ENCODE measurements around the gene ZNF532. TPM values are rescaled to one million over a fixed set of nuclear protein-coding genes. Genes with fewer than 3 reads are reported as not detected.
A peak's percentile ranks its signal among the peaks of the same experiment; 100 is the strongest.

The ZNF532 gene
- total and polyA plus RNA-seq, 11 donors, result 16.0 to 84.4 (median 69.9) TPM

- 84 to 93% (median 89%) methylated on average over 4 of the region's 4 CpGs for WGBS, 4 donors
- intact Hi-C loops (cut with DNase I), result loop anchor here in 5 of 10 donors (5.0 kb wide), 4 partner anchors 38 to 212 kb away; no protein-coding TSS in a partner anchor
Observed at GRCh38 chr18:58844871-58845270, 19.8 kb upstream of the ZNF532 start.

GRCh38 chr18:58845928-58846724 lies 18.6 kb upstream of the ZNF532 start:
- ATAC-seq (no peak), DNase-seq (no peak)
- Histone ChIP-seq H3K4me1 (peaks cover 0 to 29% (median 10%) of the 10 kb centered on the region in 12 donors), H3K36me3 (no peaks in the 10 kb centered on the region), H3K27me3 (no peaks in the 10 kb centered on the region), H3K4me3 (no peak overlapping the region), H3K9me3 (no peaks in the 10 kb centered on the region), H3K27ac (no peak overlapping the region)
- TF ChIP-seq CTCF (IDR thresholded peaks at IDR 0.05) (no peak), POLR2A (IDR thresholded peaks at IDR 0.05) (no peak)
- intact Hi-C loops (cut with DNase I), result loop anchor here in 4 of 10 donors (2.0 to 5.0 kb wide), 3 partner anchors 54 to 59 kb away; no protein-coding TSS in a partner anchor
- whole genome bisulfite sequencing, 4 donors, result 82 to 84% (median 83%) methylated on average over 17 of the region's 17 CpGs

More at GRCh38 chr18:58844871-58845270, 19.8 kb upstream of the ZNF532 start:
- Histone ChIP-seq H3K36me3 (no peaks in the 10 kb centered on the region), H3K27me3 (no peaks in the 10 kb centered on the region), H3K4me3 (no peak overlapping the region), H3K9me3 (no peaks in the 10 kb centered on the region), H3K4me1 (peaks cover 0 to 22% (median 9%) of the 10 kb centered on the region in 12 donors), H3K27ac (no peak overlapping the region)
- DNase-seq (no peak), ATAC-seq (no peak)
- no peak for TF ChIP-seq POLR2A (IDR thresholded peaks at IDR 0.05)
- no peak for TF ChIP-seq CTCF (IDR thresholded peaks at IDR 0.05)

GRCh38 chr18:58847383-58848071 lies 17.1 kb upstream of the ZNF532 start:
- H3K4me1 ChIP-seq, result peaks cover 0 to 36% (median 13%) of the 10 kb centered on the region in 12 donors
- H3K27me3 ChIP-seq, result no peaks in the 10 kb centered on the region
- H3K9me3 ChIP-seq, result no peaks in the 10 kb centered on the region
- intact Hi-C loops (cut with DNase I), result loop anchor here in 4 of 10 donors (2.0 to 5.0 kb wide), 3 partner anchors 55 to 60 kb away; no protein-coding TSS in a partner anchor
- DNase-seq (peak; percentile 55 to 71 (median 63)), ATAC-seq (peak in 3 of 4 donors; percentile 52 to 66 (median 60))
- 21 to 33% (median 27%) methylated on average over 29 of the region's 29 CpGs for WGBS, 4 donors
- H3K4me3 ChIP-seq, result peak overlapping the region in 11 of 12 donors; percentile 2 to 54 (median 45)
- no peak for TF ChIP-seq CTCF (IDR thresholded peaks at IDR 0.05)
- no peak for TF ChIP-seq POLR2A (IDR thresholded peaks at IDR 0.05)
- no peaks in the 10 kb centered on the region for H3K36me3 ChIP-seq
- H3K27ac ChIP-seq, result peak overlapping the region in 10 of 12 donors; percentile 1 to 70 (median 56)

GRCh38 chr18:58848685-58849084 lies 16.0 kb upstream of the ZNF532 start:
- DNase-seq (no peak), ATAC-seq (no peak)
- Histone ChIP-seq H3K27me3 (no peaks in the 10 kb centered on the region), H3K27ac (no peak overlapping the region), H3K36me3 (no peaks in the 10 kb centered on the region), H3K4me1 (peaks cover 0 to 36% (median 13%) of the 10 kb centered on the region in 12 donors), H3K4me3 (no peak overlapping the region), H3K9me3 (no peaks in the 10 kb centered on the region)
- intact Hi-C loops (cut with DNase I), result loop anchor here in 3 of 10 donors (5.0 kb wide), 2 partner anchors 56 to 61 kb away; no protein-coding TSS in a partner anchor
- no peak for TF ChIP-seq CTCF (IDR thresholded peaks at IDR 0.05)
- TF ChIP-seq POLR2A (IDR thresholded peaks at IDR 0.05), result no peak
- WGBS, 4 donors, result 93 to 98% (median 95%) methylated on average over 3 of the region's 3 CpGs

Measured in heart left ventricle (tissue), 16 donors.